ENCODE measurements around the gene SP100.
"Not testable (repeated sequence)": the region's sequence is repeated elsewhere in the genome, so short reads cannot be mapped to it uniquely, and the experiment has no call there.

Gene SP100

DNA sequence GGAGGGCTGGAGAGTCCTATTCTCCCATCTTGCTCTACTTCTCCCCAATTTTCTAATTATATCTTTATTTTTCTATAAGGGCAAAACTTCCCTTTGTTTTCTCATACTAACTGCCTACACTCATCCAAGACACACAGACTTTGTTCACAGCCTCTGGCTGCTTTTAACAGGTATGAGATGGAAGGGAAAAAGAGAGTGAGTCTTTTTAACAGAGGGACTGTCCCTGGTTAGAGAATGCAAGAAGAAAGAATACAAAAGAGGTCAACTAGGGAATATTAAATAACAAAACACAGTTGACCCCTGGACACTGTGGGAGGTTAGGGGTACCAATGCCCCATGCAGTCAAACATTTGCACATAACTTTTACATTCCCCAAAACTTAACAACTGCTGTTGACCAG, 41.8 kb downstream of the SP100 start:
- TF ChIP-seq POLR2A (IDR thresholded peaks at IDR 0.05; ENCODE audit: low read length): no peak
- TF ChIP-seq GATA1 (IDR thresholded peaks at IDR 0.05; ENCODE audit: low read depth, low read length): no peak
- no peak for DNase-seq

- DNase-seq: no peak
- no peak for TF ChIP-seq POLR2A (IDR thresholded peaks at IDR 0.05; ENCODE audit: low read length)
- TF ChIP-seq GATA1 (IDR thresholded peaks at IDR 0.05; ENCODE audit: low read depth, low read length): no peak
These were observed 43.2 kb downstream of the SP100 start for GRCh38 chr2:230459216-230459615.

DNA sequence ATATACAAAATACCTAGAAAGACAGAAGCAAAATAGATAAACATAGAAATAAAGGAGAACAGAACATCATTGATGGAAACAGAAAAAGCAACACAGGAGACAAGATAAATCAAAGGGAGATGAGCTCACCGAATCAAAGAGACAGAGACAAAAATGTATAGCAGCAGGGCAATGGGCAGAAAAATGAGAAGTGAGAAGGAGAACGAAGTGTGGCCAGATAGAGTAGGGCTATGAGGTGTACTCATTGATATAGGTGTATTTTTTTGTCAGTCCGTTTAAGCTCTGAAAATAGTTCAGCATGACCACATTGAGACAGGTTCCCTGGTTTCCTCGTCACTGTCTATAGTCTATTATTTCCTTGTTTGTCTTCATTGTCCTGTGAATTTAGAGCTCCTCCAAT, 55.1 kb downstream of the SP100 start:
- no peak for DNase-seq
- TF ChIP-seq GATA1 (IDR thresholded peaks at IDR 0.05; ENCODE audit: low read depth, low read length) (no peak), POLR2A (IDR thresholded peaks at IDR 0.05; ENCODE audit: low read length) (no peak)

GRCh38 chr2:230472621-230473018, 56.6 kb downstream of the SP100 start:
- no peak for DNase-seq

GRCh38 chr2:230473378-230473777, 57.4 kb downstream of the SP100 start:
- DNase-seq: no peak

More at GRCh38 chr2:230472621-230473018, 56.6 kb downstream of the SP100 start:
- TF ChIP-seq POLR2A (IDR thresholded peaks at IDR 0.05; ENCODE audit: low read length): no peak
- TF ChIP-seq GATA1 (IDR thresholded peaks at IDR 0.05; ENCODE audit: low read depth, low read length): no peak

GRCh38 chr2:230475143-230475542, 59.1 kb downstream of the SP100 start:
- no peak for TF ChIP-seq GATA1 (IDR thresholded peaks at IDR 0.05; ENCODE audit: low read depth, low read length)
- TF ChIP-seq POLR2A (IDR thresholded peaks at IDR 0.05; ENCODE audit: low read length): no peak
- DNase-seq: no peak

More at GRCh38 chr2:230473378-230473777, 57.4 kb downstream of the SP100 start:
- TF ChIP-seq GATA1 (IDR thresholded peaks at IDR 0.05; ENCODE audit: low read depth, low read length) (no peak), POLR2A (IDR thresholded peaks at IDR 0.05; ENCODE audit: low read length) (no peak)

DNA sequence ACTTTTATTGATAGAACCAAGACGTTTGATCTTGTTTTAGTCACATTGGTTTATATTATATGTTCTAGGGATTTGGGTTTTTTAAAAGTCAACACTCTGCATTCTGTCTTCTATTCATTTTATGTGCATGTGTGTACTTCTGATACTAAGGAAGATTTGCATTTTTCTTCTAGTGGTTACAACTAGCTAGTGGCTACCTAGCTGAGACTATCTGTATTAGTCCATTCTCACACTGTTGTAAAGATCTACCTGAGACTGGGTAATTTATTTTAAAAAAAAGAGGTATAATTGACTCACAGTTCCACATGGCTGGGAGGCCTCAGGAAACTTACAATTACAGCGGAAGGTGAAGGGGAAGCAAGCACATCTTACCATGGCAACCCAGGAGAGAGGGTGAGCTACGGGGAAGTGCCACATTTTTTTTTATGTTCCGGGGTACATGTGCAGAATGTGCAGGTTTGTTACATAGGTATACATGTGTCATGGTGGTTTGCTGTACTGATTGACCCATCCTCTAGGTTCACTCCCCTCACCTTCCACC, 69.9 kb downstream of the SP100 start:
- TF ChIP-seq POLR2A (IDR thresholded peaks at IDR 0.05; ENCODE audit: low read length) (no peak), GATA1 (IDR thresholded peaks at IDR 0.05; ENCODE audit: low read depth, low read length) (no peak)
- DNase-seq: no peak

DNA sequence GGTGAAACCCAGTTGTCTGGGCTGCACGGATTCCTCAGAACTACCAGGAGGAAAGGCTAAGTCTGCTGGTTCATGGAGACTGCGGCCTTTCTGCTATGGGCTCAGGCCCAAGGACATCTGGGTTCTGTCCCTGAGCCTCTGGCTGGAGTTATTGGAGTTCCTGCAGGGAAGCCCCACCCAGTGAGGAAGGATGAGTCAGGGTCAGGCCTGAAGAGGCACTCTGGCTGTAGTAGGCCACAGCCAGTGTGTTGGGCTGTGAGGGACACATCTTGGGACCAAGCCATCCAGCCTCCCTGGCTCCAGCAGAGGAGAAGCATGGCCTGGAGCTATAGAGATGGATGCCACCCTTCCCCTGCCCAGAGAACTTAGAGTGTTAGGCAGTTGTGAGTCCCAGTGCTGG, 75.2 kb downstream of the SP100 start:
- not testable (repeated sequence) for DNase-seq

GRCh38 chr2:230492107-230492506, 76.1 kb downstream of the SP100 start:
- TF ChIP-seq POLR2A (IDR thresholded peaks at IDR 0.05; ENCODE audit: low read length) (no peak), GATA1 (IDR thresholded peaks at IDR 0.05; ENCODE audit: low read depth, low read length) (no peak)
- DNase-seq: no peak

DNA sequence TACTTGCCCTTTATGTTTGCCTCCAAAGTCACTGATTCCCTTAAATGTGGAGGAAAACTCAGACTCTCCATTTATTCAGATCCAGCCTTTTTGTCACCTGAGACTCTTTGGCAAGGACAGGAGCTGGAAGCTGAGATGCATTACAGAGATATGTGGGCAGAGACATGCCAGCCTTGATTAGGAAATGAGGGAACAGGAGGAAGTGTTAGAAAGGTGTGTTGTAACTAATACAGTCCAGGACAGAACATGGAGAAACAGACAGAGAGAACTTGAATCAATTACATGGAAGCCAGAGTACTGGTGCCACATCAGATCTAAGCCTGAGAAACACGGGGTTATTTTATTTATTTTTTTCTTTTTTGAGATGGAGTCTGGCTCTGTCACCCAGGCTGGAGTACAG, 79.0 kb downstream of the SP100 start:
- DNase-seq: no peak

DNA sequence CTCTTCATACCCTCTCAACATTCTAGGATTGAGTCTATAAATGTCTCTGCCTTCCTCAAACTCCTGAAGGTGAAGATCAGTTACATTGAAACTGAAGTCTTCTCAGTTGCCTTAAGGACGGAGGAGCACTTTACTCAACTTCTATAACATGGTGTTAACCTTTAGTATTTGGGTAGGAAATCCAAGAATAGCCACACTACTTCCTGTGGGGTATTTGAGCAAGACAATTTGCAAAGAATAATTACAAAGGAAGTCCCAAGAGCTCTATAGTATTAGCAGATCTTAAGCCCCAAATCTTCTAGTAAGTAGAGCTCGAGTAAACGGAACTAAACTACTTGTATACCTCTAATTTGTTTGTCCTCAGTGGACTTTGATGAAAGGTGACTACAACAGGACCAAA, 80.9 kb downstream of the SP100 start:
- DNase-seq: no peak

More for the DNA sequence above, 79.0 kb downstream of the SP100 start:
- TF ChIP-seq POLR2A (IDR thresholded peaks at IDR 0.05; ENCODE audit: low read length): no peak

GRCh38 chr2:230498506-230499107, 82.6 kb downstream of the SP100 start:
- no peak for DNase-seq
- TF ChIP-seq POLR2A (IDR thresholded peaks at IDR 0.05; ENCODE audit: low read length): no peak
- TF ChIP-seq GATA1 (IDR thresholded peaks at IDR 0.05; ENCODE audit: low read depth, low read length): no peak

More for the DNA sequence above, 80.9 kb downstream of the SP100 start:
- no peak for TF ChIP-seq POLR2A (IDR thresholded peaks at IDR 0.05; ENCODE audit: low read length)
- TF ChIP-seq GATA1 (IDR thresholded peaks at IDR 0.05; ENCODE audit: low read depth, low read length): no peak

DNA sequence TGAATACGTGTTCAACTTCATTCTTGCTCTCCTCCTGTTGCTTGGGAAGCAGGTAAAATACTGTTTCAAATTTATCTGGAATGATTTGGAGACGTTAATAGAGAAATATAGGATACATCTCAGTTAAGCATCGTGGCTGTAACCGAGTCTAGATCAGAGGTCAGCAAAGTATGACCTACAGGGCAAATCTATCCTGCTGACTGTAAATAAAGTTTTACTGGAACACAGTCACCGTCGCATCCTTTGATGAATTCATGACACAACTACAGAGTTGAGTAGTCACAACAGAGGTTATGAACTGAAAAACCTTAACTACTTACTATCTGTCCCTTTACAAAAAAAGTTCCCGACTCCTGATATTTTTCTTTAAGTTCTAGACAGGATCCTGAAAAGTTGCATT, 86.6 kb downstream of the SP100 start:
- TF ChIP-seq POLR2A (IDR thresholded peaks at IDR 0.05; ENCODE audit: low read length): no peak
- TF ChIP-seq GATA1 (IDR thresholded peaks at IDR 0.05; ENCODE audit: low read depth, low read length): no peak
- no peak for DNase-seq

- TF ChIP-seq POLR2A (IDR thresholded peaks at IDR 0.05; ENCODE audit: low read length) (no peak), GATA1 (IDR thresholded peaks at IDR 0.05; ENCODE audit: low read depth, low read length) (no peak)
- no peak for DNase-seq
These were observed 87.8 kb downstream of the SP100 start for GRCh38 chr2:230503798-230504197.

- TF ChIP-seq GATA1 (IDR thresholded peaks at IDR 0.05; ENCODE audit: low read depth, low read length): no peak
- no peak for TF ChIP-seq POLR2A (IDR thresholded peaks at IDR 0.05; ENCODE audit: low read length)
- no peak for DNase-seq
These were observed 89.2 kb downstream of the SP100 start for GRCh38 chr2:230505162-230505561.
